ENCODE results near the gene MUC3A.

DNA sequence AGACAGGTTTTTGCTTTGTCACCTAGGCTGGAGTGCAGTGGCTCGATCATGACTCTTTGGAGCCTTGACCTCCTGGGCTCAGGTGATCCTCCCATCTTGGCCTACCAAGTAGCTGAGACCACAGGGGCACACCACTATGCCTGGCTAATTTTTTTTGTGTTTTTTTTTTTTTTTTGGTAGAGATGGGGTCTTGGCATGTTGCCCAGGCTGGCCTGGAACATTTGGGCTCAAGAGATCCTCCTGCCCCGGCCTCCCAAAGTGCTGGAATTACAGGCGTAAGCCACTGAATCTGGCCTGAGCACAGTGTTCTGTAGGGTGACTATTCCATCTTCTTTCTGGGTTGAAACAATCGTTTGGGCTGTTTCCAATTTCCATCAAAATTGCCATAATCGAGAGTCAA is 1.5 kb upstream of the MUC3A start:
- TF ChIP-seq, protein P1, sequence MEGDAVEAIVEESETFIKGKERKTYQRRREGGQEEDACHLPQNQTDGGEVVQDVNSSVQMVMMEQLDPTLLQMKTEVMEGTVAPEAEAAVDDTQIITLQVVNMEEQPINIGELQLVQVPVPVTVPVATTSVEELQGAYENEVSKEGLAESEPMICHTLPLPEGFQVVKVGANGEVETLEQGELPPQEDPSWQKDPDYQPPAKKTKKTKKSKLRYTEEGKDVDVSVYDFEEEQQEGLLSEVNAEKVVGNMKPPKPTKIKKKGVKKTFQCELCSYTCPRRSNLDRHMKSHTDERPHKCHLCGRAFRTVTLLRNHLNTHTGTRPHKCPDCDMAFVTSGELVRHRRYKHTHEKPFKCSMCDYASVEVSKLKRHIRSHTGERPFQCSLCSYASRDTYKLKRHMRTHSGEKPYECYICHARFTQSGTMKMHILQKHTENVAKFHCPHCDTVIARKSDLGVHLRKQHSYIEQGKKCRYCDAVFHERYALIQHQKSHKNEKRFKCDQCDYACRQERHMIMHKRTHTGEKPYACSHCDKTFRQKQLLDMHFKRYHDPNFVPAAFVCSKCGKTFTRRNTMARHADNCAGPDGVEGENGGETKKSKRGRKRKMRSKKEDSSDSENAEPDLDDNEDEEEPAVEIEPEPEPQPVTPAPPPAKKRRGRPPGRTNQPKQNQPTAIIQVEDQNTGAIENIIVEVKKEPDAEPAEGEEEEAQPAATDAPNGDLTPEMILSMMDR (conservative IDR thresholded peaks at IDR 0.05; ENCODE audit: low read depth, low read length): no peak
- TF ChIP-seq POLR2A (IDR thresholded peaks at IDR 0.05; ENCODE audit: low read depth, low read length): no peak
